ENCODE data around the gene DNAH1.

The DNAH1 gene

DNA sequence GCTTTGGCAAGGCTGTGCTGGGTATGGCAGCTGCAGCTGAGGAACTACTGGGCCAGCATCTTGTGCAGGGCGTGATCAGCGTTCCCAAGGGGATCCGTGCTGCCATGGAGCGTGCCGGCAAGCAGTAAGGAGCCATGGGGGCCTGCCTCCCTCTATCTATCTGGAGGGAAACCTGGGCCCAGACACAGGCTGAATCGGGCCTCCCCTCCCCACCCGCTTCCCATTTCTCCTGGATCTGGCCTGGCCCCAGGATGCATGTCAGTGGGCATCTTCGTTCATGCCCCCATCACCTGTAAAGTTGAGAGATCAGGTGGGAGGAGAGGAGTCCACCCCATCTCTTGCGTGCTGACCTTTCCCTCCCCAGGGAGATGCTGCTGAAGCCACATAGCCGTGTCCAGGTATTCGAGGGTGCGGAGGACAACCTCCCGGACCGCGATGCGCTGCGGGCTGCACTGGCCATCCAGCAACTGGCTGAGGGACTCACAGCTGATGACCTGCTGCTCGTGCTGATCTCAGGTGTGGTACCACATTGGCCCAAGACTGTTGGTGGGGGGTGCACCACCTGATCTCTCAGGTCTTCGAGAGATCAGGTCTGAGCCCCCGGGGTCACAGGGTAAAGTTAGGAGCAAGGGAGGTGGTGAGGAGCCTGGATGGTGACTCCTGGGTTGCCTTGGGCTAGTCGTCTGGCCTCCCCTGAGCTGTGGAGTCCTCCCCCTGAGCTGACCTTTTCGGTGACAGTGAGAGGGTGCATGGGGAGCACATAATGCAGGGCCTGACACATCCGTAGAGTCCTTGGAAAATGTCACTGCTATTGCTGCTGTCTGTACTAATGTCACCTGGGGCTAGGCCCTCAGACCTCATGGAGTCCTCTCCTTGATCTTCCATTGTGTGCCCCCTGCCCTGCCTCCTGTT lies 25.3 kb upstream of the DNAH1 start:
- no peak for DNase-seq (ENCODE audit: low read depth in 3 of 3)

DNA sequence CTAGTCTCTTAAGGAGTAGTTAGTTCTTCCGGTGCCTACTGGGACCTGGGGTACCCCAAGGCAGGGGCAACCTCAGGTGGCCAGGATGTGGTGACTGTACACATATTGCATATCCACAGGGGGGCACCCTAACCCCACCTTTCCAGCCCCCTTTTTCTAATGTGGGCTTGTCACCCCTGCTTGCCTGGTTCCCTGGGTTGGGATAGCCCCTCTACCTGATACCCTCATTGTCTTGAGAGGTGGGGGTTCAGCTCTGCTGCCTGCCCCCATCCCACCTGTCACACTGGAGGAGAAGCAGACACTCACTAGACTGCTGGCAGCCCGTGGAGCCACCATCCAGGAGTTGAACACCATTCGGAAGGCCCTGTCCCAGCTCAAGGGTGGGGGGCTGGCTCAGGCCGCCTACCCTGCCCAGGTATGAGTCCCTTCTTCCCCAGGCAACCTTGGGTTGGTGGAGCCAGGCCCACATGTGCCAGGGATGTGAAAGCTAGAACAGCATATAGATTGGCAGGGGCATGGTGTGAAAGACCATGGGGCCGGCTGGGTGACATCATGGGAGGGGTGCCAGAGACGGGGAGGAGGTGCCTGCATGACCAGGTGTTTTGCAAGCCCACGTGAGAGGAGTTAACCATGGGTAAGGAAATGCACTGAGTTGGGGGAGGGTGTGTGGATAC lies 24.5 kb upstream of the DNAH1 start:
- DNase-seq (ENCODE audit: low read depth in 3 of 3), result no peak

- no peak for DNase-seq (ENCODE audit: low read depth in 3 of 3)
Measured at GRCh38 chr3:52292247-52293065, 23.7 kb upstream of the DNAH1 start.

DNA sequence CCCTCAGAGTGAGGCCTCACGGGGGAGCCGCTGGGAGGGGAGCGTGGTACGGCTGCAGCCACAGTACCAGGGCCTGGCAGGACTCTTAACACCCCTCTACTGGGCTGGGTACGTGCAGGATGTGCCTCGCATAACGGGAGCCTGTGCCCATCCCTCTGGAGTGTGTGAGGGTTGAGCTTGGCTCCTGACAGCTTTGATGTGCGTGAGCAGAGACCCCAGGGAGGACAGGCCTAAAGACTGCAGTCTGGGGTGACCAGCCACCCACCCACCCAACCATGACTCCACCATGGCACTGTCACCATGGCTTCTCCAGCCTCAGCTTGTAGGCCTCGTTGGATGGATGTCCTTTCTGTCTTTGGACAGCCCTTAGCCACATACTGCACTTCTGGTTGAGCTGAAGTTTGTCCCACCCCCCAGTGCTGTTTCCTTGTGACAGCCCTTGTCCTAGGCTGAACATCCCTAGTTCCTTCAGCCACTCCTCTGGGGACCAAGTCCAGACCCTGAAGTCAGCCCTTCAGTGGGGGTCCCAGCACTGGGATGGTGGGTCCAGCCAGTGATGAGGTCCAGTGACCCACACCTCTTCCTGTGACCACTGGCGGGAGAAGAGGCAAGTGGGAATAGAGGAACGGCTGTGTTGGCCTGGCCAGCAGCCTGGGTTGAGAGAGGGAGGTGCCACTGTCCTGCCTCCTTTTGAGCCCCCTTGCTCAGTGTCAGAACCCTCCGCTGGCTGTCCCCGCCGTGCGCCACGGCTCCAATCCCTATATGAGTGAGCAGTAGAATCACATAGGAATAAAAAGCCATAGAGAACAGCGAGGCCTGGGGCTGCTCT lies 22.4 kb upstream of the DNAH1 start:
- DNase-seq (ENCODE audit: low read depth in 3 of 3), result no peak

DNA sequence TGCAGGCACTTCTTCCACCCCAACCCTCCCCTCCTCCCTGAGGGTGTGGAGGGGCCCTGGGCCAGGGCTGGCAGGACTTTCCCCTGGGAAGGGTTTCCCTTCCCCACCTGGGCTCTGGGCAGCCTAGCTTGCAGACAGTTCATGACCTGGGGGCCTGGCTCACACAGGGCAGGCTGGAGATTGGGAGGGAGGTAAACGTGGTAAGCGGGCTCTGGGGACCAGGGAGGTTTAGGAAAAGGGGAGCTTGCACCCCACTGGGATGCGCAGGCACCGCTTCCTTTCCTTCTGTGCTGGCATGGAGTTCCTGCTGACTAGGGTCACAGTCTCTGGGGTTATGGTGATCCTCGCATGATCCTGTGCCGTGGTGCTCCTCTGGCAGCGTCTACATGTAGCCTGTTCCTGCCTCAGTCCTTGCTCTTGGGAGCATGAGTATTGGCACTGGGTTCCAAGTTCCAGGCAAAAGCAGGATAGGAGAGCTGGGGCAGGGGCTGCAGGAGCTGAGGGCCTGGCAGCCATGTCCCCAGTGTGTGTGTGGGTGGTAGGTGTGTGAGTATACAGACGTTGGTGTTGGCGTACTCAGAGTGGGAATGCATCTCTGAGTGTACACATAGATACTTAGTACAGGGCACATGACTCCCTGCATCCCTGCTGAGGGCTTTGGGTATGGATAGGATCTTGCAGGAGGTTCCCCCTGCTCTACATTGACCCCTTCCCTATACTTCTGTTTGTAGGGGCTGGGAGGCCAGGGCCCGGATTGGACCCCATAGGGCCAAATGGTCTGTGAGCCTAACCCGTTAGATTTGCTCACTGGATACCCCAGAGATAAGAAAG lies 21.6 kb upstream of the DNAH1 start:
- DNase-seq (ENCODE audit: low read depth in 3 of 3), result no peak

DNA sequence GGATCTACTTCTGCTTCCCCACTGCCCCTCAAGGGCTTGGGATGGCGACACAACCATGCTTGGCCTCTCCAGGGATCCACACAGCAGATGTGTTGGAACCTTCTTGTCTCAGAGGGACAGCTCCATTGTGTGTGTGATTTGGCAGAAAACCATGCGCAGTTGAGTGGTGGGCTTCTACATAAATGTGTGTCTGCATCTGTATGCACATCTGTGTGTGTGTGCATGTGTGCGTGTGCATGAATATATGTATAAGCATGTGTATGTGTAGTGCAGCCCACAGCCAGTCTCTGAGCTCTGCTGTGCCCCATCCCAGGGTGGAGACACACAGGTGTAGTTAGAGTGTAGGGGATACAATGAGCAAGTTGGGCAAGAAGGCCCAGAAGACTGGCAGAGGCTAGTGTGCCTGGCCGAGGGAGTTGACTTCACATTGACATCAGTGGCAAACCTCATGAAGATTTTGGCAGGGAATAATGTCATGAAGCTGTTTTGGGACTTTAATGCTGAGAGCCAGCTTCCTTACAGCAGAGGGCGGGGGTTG lies 20.4 kb upstream of the DNAH1 start:
- DNase-seq (ENCODE audit: low read depth in 3 of 3), result no peak

DNA sequence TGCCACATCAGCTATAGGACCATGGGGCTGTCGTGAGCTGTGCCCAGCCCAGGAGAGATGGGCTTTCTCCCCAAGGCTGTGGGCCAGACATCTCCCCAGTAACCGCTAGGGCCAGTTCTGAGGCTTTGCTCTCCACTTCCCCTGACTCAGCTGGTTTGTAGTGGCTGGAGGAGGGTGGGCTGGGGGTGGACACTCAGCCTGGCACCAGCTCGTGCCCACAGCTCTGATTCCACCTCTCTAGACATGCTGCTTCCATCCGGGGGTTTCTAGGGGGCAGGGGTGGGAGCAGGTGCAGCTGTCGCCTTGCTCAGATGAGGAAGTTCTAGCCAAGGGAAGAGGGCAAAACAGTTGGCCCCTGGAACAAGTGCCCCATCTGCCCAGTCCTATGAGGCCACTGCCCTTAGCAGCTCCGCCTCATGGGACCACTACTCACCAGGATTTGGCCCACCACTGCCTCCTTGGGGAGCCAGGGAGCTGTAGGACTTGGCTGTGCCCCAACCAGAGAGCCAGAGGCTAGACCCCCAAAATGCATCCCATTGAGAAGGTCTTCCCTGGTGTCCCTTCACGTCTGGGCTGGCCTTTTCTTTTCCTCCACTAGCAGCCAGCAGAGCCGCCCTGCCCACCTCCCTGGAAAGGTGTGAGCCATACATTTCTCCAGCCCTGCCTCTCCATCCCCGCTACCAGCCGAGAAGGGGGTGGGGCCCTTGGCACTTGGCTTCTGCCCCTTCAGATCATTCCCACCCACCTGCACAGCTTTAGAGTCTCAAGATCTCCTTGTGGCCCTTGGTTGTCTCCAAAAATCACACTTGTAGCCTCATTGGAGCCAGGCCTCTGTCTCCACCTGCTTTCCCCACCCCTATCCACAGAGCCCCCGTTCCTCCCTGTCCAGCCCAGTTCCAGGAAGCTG lies 18.6 kb upstream of the DNAH1 start:
- no peak for DNase-seq (ENCODE audit: low read depth in 3 of 3)

GRCh38 chr3:52298149-52299098 lies 17.7 kb upstream of the DNAH1 start:
- no peak for DNase-seq (ENCODE audit: low read depth in 3 of 3)

- no peak for DNase-seq (ENCODE audit: low read depth in 3 of 3)
Measured at GRCh38 chr3:52299247-52299878, 16.8 kb upstream of the DNAH1 start.

GRCh38 chr3:52299879-52300611 lies 16.1 kb upstream of the DNAH1 start:
- no peak for DNase-seq (ENCODE audit: low read depth in 3 of 3)

DNA sequence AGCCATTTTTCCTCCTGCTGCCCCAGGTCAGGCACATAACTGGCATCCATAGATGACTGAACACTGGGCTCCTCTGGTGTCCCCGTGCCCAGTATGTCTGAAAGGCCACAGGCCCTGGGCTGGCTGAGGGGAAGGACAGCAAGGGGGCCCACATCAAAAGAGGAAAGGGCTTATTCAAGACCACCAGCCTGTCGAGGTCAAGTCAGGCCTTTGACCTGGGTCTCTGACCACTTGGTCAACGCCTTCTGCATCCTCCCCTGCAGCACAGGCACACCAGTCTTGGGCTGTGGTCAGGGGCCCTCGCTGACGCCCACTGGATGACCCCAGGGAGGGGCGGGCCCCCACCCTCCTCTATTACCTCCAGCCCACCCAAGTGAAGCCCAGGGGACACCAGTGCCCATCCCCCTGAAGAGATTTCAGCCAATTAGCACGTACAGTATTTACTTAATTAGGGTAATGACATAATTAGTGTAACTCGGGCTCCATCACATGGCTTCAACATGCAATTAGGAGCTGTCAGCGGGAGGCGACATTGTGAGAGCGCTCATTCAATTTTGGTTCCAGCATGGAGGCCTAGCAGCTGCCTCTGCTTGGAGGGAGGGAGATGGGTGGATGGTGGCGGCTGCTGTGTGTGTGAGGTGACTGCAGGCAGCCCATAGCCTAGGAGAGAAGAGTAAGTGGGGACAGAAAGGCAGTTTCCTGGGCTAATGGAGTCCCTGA lies 13.5 kb upstream of the DNAH1 start:
- DNase-seq (ENCODE audit: low read depth in 3 of 3), result no peak

DNA sequence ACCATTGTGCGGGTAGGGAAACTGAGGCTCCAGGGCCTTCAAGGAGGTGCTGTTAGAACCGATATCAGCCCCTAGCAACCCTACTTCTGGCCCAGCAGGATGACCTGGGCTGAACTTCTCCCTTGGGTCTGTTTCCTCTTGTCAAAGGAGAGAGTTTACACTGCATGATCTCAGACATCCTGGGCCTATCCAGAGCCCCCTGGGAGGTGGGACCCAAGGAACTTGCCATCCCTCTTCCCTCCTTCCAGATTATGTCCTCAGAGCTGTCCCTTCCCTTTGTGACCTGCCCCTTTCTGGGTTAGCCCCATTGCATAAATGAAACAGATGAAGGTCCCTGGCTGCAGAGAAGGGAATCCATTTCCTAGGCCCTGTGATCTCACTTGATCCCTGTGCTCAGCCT lies 12.3 kb upstream of the DNAH1 start:
- no peak for DNase-seq (ENCODE audit: low read depth in 3 of 3)

GRCh38 chr3:52305926-52306325 lies 10.2 kb upstream of the DNAH1 start:
- no peak for DNase-seq (ENCODE audit: low read depth in 3 of 3)

DNA sequence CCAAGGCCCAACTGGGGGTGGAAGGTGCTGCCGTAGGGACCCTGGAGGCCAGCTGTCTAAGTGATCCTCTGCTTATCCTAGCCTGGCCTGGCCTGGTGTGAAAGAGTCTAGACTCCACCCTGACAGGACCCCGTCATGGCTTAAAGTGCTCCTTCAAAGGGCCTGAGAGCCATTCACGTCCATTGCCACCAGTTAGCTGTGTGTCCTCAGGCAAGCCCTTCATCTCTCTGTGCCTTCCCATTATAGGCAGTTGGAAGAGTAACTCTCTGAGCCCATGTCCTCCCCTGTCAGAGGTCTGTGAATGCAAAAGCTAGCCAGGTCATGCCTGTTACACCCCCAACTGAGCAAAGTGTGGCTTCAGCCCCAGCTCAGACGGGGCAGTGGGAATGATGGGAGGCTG lies 9.1 kb upstream of the DNAH1 start:
- DNase-seq (ENCODE audit: low read depth in 3 of 3), result no peak

- DNase-seq (ENCODE audit: low read depth in 3 of 3), result no peak
Measured at GRCh38 chr3:52308308-52308707, 7.8 kb upstream of the DNAH1 start.

Measured in stimulated activated CD4-positive, alpha-beta T cell treated with anti-CD3 and anti-CD28 coated beads, TNF-alpha, amount 100 ng/mL, for 4 hours (primary cell).